ENCODE data around the gene GLB1L2. TPM values are rescaled to one million over a fixed set of nuclear protein-coding genes. Genes with fewer than 3 reads are reported as not detected.

Gene GLB1L2
- total RNA-seq, 2 donors from 2014 or later: 9.9 to 12.5 TPM

- Histone ChIP-seq H3K27me3 (ENCODE audit: control insufficient read depth, insufficient read depth, low read length, poor library complexity, severe bottlenecking) (no peaks in the 10 kb centered on the region), H3K9me3 (ENCODE audit: control insufficient read depth, low read length) (no peaks in the 10 kb centered on the region), H3K4me1 (ENCODE audit: control insufficient read depth, insufficient read depth, low read length) (no peaks in the 10 kb centered on the region), H3K4me3 (ENCODE audit: low read length) (no peak overlapping the region), H3K27ac (ENCODE audit: low read depth, low read length) (no peak overlapping the region), H3K36me3 (ENCODE audit: control insufficient read depth, insufficient read depth, low read length) (no peaks in the 10 kb centered on the region), H3K9ac (ENCODE audit: extremely low read depth, low read length, poor library complexity, severe bottlenecking) (no peak overlapping the region)
- no peak for DNase-seq
- Mint-ChIP-seq H3K9me3 (no peaks in the 10 kb centered on the region), H3K36me3 (ENCODE audit: low read depth) (no peaks in the 10 kb centered on the region), H3K27me3 (ENCODE audit: insufficient read depth) (peaks cover 2% of the 10 kb centered on the region), H3K4me3 (no peak overlapping the region), H3K4me1 (peaks cover 7% of the 10 kb centered on the region), H3K27ac (no peak overlapping the region)
- TF ChIP-seq CTCF (conservative IDR thresholded peaks at IDR 0.05): no peak
- WGBS, 2 experiments (ENCODE audit: insufficient coverage in 1 of 2, insufficient read length in 1 of 2): 92 to 95% methylated on average over 4 of the region's 4 CpGs
Measured at GRCh38 chr11:134345237-134345550, 13.4 kb downstream of the GLB1L2 start.

- Mint-ChIP-seq H3K27me3 (ENCODE audit: insufficient read depth) (peaks cover 2% of the 10 kb centered on the region), H3K27ac (no peak overlapping the region), H3K4me1 (peaks cover 7% of the 10 kb centered on the region), H3K4me3 (no peak overlapping the region), H3K36me3 (ENCODE audit: low read depth) (no peaks in the 10 kb centered on the region), H3K9me3 (no peaks in the 10 kb centered on the region)
- Histone ChIP-seq H3K27me3 (ENCODE audit: control insufficient read depth, insufficient read depth, low read length, poor library complexity, severe bottlenecking) (no peaks in the 10 kb centered on the region), H3K27ac (ENCODE audit: low read depth, low read length) (no peak overlapping the region), H3K9ac (ENCODE audit: extremely low read depth, low read length, poor library complexity, severe bottlenecking) (no peak overlapping the region), H3K4me3 (ENCODE audit: low read length) (no peak overlapping the region), H3K36me3 (ENCODE audit: control insufficient read depth, insufficient read depth, low read length) (no peaks in the 10 kb centered on the region), H3K4me1 (ENCODE audit: control insufficient read depth, insufficient read depth, low read length) (no peaks in the 10 kb centered on the region), H3K9me3 (ENCODE audit: control insufficient read depth, low read length) (no peaks in the 10 kb centered on the region)
- no peak for DNase-seq
- 93 to 98% methylated on average over 14 to 22 of the region's 22 CpGs for WGBS, 2 experiments (ENCODE audit: insufficient coverage in 1 of 2, insufficient read length in 1 of 2)
- no peak for TF ChIP-seq CTCF (conservative IDR thresholded peaks at IDR 0.05)
Measured at GRCh38 chr11:134346101-134346975, 14.6 kb downstream of the GLB1L2 start.

- H3K9me3 ChIP-seq (ENCODE audit: control insufficient read depth, low read length): no peaks in the 10 kb centered on the region
- no peaks in the 10 kb centered on the region for H3K36me3 ChIP-seq (ENCODE audit: control insufficient read depth, insufficient read depth, low read length)
- H3K27me3 ChIP-seq (ENCODE audit: control insufficient read depth, insufficient read depth, low read length, poor library complexity, severe bottlenecking): no peaks in the 10 kb centered on the region
- peaks cover 2% of the 10 kb centered on the region for H3K27me3 Mint-ChIP-seq (ENCODE audit: insufficient read depth)
- no peak overlapping the region for H3K9ac ChIP-seq (ENCODE audit: extremely low read depth, low read length, poor library complexity, severe bottlenecking)
- no peaks in the 10 kb centered on the region for H3K9me3 Mint-ChIP-seq
- no peak overlapping the region for H3K27ac Mint-ChIP-seq
- 60 to 89% methylated on average over 1 to 5 of the region's 5 CpGs for WGBS, 2 experiments (ENCODE audit: insufficient coverage in 1 of 2, insufficient read length in 1 of 2)
- no peak for DNase-seq
- H3K27ac ChIP-seq (ENCODE audit: low read depth, low read length): no peak overlapping the region
- no peak overlapping the region for H3K4me3 Mint-ChIP-seq
- H3K4me1 Mint-ChIP-seq: peaks cover 7% of the 10 kb centered on the region
- no peak overlapping the region for H3K4me3 ChIP-seq (ENCODE audit: low read length)
- no peak for TF ChIP-seq CTCF (conservative IDR thresholded peaks at IDR 0.05)
- no peaks in the 10 kb centered on the region for H3K36me3 Mint-ChIP-seq (ENCODE audit: low read depth)
- no peaks in the 10 kb centered on the region for H3K4me1 ChIP-seq (ENCODE audit: control insufficient read depth, insufficient read depth, low read length)
Measured at GRCh38 chr11:134346976-134347350, 15.2 kb downstream of the GLB1L2 start.
